ENCODE data around the gene NLN. TPM values are rescaled to one million over a fixed set of nuclear protein-coding genes. Genes with fewer than 3 reads are reported as not detected.
A peak's percentile ranks its signal among the peaks of the same experiment; 100 is the strongest.
"Not testable (repeated sequence)": the region's sequence is repeated elsewhere in the genome, so short reads cannot be mapped to it uniquely, and the experiment has no call there.

The NLN gene
- total RNA-seq: 11.6 TPM

DNA sequence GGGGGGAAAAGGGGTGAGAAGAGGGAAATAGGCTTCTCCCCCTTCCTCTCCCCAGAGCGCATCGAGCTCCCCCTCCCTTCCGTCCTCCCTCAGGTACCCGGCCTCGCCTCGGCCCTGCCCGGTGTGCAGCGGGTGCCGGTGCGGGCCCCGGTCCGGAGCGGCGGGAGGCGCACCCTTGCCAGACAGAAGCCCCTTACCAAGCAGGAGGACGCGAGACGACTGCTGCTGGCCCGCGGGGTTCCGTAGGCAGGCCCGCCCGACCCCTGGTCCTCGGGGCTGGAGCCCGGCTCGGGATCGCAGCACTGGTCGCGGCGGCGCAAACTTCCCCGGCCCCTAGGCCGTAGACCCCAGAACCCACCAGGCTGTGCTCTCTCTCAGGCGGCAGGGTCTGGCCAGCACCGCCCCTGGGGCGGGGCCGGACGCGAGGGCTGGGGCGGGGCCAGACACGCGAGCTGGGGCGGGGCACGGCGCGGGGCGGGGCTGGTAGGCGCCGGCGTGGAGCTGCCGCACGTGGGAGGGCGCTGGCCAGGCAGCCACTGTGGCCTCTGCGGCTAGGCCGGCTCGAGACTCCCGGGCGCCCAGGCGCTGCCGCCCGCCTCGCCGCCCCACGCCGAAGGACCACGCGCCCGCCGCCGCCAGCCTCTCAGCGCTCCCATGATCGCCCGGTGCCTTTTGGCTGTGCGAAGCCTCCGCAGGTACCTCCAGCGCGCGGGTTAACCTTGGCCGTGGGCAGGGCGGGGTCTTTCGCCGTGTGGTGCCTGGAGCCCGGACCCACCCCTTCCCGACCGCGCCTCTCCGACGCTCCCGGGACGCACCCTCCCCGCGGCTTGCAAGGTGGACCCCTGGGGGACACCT lies at the start of gene NLN, which contains the start of gene SGTB:
Gene NLN, plus strand, starts transcription at position 486 of the 855 bp plus-strand sequence. Its CDS starts 169 bp downstream, at position 655.
Gene SGTB, minus strand, starts transcription at position 390 of the 855 bp plus-strand sequence. CDS start 1,302 bp downstream, outside the sequence.
- DNase-seq (ENCODE audit: low read depth in 2 of 3, low spot score in 2 of 3): peak; percentile 57 to 85 (median 75)

DNA sequence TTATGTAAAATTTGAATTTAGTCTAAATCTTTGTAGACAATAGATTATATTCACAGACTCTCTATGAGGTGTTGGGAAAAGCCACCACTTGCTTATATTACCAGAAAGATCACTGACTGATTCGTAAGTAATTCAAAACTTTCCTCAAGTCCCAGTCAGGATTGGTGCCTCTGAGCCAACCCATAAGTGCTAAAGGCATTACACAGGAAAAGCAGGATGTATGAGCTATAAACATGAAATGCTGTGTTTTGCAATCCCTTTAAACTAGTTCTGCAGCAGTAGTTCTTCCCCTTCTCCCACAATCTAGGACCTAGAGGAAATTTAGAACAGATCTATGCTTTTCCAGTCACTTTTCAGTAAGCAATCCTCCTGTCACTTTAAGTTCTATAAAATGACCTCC lies 49.2 kb upstream of the NLN start:
- no peak for DNase-seq (ENCODE audit: low read depth in 2 of 3, low spot score in 2 of 3)

DNA sequence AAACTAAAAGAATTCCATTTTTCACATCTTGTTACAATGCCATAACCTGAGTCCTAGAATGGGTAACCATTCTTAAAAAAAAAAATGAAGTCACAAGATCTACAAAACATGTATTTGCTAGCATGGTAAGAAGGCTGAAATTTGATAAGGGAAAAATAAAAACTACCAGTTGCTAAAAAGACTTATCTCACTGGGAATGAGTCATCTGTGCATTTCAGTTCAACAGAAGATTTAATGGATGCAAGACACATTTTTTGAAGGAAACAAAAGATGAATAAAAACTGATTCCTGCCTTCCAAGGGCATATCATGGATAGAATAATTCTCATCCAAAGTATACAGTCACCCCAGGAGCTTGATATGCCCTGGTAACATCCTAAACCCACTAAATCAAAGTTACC lies 47.3 kb upstream of the NLN start:
- no peak for DNase-seq (ENCODE audit: low read depth in 2 of 3, low spot score in 2 of 3)

DNA sequence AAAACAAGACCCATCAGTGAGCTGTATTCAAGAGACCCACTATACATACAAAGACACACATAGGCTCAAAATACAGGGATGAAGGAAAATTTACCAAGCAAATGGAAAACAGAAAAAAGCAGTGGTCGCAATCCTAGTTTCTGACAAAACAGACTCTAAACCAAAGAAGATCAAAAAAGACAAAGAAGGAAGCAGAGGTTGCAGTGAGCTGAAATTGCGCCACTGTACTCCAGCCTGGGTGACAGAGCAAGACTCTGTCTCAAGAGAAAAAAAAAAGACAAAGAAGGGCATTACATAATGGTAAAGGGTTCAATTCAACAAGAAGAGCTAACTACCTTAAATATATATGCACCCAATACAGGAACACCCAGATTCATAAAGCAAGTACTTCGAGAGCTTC lies 45.9 kb upstream of the NLN start:
- not testable (repeated sequence) for DNase-seq (ENCODE audit: low read depth in 2 of 3, low spot score in 2 of 3)

DNA sequence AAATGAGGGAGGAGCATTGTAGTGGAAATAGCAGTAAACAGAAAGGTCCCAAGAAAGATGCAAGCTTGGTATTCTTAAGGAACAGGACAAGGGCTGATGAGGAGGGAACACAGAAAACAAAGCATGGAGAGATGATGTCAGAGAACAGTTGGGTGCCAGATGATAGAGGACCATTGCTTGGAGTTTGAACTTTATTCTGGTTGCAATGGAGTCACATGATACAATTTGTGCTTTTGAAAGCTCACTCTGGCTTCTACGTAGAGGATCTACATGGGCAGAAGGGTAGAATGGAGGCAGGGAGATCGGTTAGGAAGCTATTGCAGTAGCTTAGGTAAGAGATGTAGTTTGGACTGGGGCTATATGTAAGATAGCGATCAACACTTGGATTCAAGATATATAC lies 39.9 kb upstream of the NLN start:
- no peak for DNase-seq (ENCODE audit: low read depth in 2 of 3, low spot score in 2 of 3)

DNA sequence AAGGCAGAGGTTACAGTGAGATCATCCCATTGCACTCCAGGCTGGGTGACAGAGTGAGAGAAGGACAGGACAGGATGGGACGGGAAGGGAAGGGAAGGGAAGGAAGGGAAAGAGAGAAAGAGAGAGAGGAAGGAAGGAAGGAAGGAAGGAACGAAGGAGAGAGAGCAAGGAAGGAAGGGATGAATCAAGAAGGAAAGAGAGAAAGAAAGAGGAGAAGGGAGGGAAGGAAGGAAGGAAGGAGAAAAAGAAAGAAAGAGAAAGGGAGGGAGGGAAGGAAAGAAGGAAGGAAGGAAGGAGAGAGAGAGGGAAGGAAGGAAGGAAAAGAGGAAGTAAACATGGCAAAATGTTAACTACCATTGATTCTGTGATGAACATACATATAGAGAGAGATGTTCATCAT lies 28.9 kb upstream of the NLN start:
- no peak for DNase-seq (ENCODE audit: low read depth in 2 of 3, low spot score in 2 of 3)

DNA sequence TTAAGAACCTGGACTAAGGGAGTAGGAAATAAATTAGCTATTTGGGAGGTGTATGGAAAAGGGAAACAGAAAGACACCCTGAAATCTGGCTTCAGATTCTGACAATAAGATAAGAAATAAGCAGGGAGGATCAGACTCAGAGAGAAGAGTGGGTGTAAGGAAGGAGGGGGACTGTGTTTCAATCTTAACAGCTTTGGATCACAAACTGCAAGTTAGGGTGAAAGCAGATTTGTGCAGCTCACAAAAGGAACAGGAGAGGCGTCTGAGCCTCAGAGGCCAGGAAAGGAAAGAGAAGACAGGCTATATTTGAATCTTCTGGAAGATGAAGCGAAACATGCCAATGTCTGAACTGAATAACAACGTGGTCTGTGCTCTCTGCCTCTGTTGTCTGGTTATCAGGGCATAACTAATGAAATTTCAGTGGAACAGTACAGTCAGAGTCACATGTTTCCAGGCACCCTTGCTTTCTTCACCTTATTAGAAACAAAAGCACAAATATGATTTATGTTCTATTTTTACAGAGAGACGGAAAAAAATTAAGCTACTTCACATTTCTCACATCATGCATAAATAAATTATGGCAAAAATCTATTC lies 26.7 kb upstream of the NLN start:
- DNase-seq (ENCODE audit: low read depth in 2 of 3, low spot score in 2 of 3): no peak

DNA sequence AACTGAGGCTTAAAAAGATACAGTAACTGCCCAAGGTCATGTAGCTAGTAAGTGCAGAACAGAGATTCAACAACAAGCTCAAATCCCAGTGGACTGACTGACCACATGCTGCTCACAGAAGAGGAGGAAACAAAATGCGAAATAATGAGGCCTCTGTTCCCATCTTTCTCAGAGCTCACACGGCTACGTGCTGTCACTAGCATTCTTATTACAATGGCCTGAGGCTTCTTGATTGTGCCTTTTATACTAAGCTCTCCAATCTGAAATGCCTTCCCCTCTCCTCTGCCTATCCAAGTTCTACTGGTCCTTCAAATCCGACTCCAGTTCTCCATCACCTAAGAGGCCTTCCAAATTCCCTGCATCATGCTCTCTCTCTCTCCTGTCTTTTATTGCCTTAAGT lies 26.1 kb upstream of the NLN start:
- no peak for DNase-seq (ENCODE audit: low read depth in 2 of 3, low spot score in 2 of 3)

DNA sequence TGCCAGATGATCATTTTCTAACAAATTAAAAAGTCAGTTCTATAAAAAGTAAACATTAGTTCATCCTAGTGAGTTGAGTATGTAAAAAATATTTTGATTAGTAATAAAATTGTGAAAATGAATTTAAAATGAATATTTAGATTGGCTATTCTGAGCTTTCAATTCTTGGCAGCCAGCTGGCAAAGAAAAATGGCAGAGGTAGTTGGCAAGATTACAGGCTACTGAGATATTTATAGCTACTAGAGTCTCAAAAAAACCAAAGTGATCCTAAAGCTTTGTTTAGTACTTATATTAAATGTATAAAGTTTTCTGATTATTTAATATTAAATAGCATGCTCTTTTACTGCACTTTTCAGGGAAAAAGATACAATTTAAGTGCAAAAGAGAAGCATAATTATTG lies 25.1 kb upstream of the NLN start:
- no peak for DNase-seq (ENCODE audit: low read depth in 2 of 3, low spot score in 2 of 3)

DNA sequence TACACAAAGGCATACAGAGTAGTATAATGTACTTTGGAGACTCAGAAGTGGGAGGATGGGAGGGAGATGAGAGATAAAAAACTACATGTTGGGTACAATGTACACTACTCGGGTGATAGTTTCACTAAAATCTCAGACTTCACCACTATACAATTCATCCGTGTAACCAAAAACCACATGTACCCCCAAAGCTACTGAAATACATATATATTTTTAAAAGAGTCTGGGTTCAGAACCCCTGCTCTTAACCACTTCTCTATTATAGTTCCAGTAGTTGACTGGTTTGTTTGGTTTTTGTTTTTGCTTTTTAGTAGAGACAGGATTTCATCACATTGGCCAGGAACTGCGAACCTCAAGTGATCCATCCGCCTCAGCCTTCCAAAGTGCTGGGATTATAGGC lies 22.7 kb upstream of the NLN start:
- DNase-seq (ENCODE audit: low read depth in 2 of 3, low spot score in 2 of 3): no peak

DNA sequence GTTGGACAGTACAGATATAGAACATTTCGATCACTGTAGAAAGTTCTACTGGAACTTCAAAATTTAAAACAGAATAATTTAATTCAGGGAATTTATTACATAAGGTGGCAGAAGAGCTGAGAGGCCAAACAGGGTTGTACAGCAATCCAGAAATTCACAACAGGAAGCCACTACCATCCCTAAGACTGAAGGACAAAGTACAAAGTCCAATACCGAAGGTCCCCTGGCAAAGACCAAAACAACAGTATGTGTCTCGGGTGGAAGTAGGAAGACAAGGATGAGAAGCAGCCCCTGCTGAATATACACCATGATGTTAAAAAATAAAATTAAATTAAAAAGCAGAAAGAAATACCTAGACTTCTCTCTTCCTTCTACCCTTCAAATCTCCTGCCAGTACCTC lies 20.0 kb upstream of the NLN start:
- DNase-seq (ENCODE audit: low read depth in 2 of 3, low spot score in 2 of 3): no peak

DNA sequence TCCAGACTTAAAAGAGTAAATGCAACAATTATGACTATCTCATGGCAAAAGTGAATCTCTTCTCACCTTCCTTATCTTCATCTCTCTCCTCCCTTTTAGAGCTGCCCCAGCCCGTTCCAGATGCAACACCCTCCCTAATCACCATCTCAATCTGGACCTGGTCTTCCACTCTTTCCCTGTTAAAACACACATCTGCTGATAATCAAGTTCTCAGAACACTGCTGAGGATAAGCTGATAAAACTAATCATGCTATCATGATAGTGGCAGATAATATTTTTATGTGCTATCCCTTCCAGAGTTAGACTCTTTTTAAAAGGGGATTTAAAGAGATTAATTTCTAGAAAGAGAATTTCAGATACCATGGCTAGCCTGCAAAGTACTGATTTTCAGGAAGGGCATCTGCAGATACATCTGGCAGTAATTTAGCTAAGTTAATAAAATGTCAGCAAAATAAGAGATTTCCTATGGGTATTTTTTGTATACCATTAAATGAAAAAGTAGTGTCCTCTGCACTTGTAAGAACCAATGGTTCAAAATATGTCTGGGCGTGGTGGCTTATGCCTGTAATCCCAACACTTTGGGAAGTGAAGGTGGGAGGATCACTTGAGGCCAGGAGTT lies 17.3 kb upstream of the NLN start:
- no peak for DNase-seq (ENCODE audit: low read depth in 2 of 3, low spot score in 2 of 3)

DNA sequence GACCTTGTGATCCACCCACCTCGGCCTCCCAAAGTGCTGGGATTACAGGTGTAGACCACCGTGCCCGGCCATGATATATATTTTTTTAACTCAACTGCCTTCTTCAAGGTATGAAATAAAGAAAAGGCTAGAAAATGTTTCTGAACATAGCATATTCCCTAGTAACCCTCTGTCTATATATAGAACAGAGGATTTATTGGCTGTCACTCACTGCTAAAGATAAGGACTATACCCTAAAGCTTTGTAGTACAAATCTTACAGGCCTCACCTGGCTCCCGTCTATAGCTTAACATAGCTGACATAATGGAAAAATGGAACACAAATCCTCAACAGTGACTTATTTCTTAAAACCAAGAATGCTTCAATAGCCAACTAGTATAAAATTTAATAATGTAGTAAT lies 14.3 kb upstream of the NLN start:
- no peak for DNase-seq (ENCODE audit: low read depth in 2 of 3, low spot score in 2 of 3)

DNA sequence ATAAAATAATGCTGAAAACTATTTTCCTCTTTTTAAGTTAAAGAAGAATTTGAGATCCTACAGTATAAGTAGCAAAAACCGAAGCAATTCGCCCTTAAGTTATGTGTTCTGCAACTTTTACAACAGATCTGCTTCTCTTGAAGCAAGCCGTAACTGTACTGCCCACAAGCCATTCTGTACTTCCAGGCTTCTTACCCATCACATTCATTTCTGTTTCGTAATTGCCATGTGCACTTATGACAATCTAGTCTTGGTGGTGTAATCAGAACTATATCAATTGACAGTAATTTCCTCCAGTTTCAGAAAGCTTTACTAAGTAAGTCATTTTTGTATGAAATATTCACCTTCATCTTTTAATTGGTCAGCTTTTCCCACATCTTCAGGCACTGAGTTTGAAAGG lies 13.9 kb upstream of the NLN start:
- DNase-seq (ENCODE audit: low read depth in 2 of 3, low spot score in 2 of 3): no peak

DNA sequence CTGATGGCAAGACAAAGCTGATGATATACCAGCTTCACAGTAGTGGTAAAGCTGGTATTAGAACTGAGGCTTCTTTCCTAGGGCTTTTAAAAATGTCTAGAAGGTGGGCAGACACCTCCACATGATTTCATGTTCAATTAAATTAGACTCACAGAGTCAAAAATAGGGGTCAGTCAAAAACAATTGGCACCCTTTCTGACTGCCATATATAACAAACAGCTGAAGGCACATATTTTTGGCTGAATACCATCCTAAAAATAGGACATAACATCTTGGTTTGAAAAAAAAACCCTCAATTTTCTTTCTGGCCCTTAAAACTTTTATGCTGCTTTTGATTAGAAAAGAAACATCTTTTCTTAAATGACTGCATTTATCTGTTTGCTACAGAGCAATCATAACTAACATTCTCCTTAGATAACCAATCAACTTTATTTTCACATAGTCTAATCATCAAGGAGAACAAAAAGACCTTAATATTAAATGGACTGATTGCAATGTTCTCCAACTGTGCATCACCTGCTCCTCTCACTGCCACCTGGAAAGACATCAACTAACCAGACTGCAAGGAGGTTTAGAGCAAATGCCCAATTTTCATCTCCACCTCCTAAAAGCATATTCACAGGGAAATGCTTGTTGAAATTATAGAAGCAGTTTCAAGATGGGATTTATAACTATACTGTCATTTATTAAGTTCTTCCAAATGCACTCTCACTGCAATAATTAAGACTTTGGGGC lies 3.3 kb upstream of the NLN start:
- no peak for DNase-seq (ENCODE audit: low read depth in 2 of 3, low spot score in 2 of 3)

DNA sequence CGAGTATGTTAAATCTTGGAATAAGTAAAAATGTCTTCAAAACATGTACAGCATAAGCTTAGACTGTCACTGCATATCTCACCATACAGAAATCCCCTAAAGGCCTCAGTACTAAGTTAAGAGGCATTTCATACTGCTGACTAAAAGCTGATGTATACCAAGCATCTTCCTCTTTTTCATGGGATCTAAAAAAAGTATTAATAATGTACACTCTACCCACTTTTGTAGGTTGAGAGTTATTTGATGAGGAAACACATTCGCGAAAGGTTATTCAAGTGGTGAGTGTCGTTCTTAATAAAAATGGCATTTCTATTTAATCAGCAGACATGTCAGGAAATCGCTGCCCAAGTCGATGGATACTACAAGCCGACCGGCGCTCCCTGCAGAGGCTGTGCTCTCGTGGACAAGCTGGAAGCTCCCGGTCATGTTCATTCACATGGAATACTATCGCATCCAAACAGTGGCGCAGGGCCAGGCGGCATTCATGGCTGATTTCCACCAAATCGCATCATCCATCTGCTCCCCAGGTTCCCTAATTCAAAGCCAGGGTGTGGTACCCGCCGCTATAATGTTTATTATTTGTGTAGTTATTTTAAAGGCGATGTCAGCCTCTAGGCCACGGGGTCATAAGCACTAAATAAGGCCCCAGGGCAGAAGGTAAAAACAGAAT lies 820 bp upstream of the NLN start:
- peak in 2 of 3 donors; percentile 22 to 37 for DNase-seq (ENCODE audit: low read depth in 2 of 3, low spot score in 2 of 3)

DNA sequence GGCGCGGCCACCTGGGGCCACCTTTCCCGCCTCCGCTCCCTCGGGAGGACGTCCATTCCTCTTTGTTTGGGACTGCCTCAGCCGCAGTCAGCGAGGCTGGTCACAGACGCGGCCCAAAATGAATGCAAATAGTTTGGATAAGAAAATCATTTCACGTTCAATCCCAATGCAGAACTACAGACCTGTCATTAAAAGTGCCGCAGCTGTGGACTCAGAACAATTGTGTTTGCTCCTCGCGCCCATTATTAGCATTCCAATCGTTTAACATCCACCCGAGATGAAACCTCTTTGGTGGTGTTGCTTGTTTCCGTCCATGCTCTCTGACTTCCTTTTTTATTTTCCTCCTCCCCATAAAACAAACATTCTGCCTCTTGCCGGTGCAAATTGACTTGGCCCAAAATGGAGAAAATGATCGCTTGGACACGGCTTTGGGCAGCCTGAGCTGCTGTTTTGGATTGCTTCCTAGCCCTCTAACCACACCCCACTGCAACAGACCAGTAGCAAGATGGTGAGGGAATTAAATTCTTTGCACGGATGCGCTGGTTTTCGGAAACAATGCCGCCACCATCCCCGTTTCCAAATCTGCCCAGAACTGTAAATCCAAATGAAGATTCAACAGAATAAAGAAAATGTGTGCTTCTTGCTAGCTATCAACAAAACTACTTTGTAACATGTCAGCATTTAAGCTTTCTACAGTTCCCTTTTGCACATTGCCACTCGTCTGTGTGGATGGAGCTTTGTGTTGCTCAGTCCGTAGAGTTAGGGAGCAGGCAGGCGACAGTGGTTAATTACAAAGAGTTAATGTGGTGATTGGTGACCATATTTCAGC lies 784 bp downstream of the NLN start:
- DNase-seq (ENCODE audit: low read depth in 2 of 3, low spot score in 2 of 3): peak in 2 of 3 donors; percentile 12 to 40

DNA sequence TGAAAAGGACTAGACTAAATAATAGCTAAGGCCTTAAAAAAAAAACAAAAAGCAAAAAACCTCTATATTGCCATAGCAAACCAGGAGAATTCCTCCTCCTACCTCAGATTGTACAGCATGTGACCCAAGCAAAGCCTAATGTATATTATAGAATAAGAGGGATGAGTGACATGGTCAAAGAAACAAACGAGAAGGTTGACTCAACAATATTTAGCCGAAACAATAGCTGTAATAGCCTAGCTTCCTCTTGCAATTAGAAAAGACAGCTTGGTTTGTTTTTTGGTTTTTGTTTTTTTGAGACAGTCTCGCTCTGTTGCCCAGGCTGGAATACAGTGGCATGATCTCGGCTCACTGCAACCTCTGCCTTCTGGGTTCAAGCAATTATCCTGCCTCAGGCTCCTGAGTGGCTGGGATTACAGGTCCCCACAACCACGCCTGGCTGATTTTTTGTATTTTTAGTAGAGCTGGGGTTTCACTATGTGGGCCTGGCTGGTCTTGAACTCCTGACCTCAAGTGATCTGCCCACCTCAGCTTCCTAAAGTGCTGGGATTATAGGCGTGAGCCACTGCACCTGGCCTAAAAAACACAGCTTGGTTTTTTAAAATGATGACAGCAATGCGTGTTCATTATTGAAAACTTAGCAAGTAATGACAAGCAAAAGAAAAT lies 5.6 kb downstream of the NLN start:
- DNase-seq (ENCODE audit: low read depth in 2 of 3, low spot score in 2 of 3): no peak

DNA sequence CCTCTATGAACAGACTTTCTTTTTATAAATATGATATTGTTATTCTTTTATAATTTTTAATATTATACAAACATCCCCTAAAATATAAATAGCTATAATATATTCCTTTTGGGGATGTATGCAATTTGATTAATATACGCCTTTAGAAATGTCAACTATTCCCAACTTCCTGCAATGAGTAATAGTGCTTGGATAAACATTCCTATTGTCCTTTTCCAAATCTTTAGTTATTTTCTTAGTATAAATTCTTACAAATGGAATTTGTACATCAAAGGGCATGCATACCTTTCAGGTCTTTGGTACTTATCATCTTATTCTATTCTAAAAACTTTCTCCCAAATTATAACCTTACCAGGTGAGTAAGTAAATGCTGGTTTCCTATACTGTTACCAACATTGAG lies 6.2 kb downstream of the NLN start:
- DNase-seq (ENCODE audit: low read depth in 2 of 3, low spot score in 2 of 3): no peak
